CD14-positive monocyte (primary cell): ENCODE measurements around the gene SUSD4. TPM values are rescaled to one million over a fixed set of nuclear protein-coding genes. Genes with fewer than 3 reads are reported as not detected.

Experiments used
- DNase-seq, 3 donors: peaks; one replicate each; pipeline ENCODE4 v3.0.0-alpha.2; 2011 to 2022
- H2AFZ ChIP-seq: 2 replicates; pipeline ENCODE4 v1.6.0; 2012; ENCODE audit warnings: mild to moderate bottlenecking, low read depth, low read length, inconsistent platforms; ENCODE audit not compliant: insufficient read depth, poor library complexity, severe bottlenecking
- H3K27ac ChIP-seq, 2 donors: 1 replicate in 1 of 2; 2 replicates in 1 of 2; pipeline ENCODE4 v1.5.1; 2012 to 2013; ENCODE audit warnings: low read length in 2 of 2, control low read depth in 1 of 2, inconsistent platforms in 1 of 2, low read depth in 1 of 2, mild to moderate bottlenecking in 1 of 2
- H3K27me3 ChIP-seq, 2 donors: one replicate each; pipeline versions ENCODE4 v1.6.0 to v1.6.1; 2011 to 2013; ENCODE audit warnings: low read length in 2 of 2; ENCODE audit not compliant: control insufficient read depth in 2 of 2, insufficient read depth in 2 of 2
- H3K36me3 ChIP-seq, 2 donors: replicated peaks in 1 of 2; 1 replicate in 1 of 2; 2 replicates in 1 of 2; pipeline versions ENCODE4 v1.5.1 to v1.6.1; 2012 to 2013; ENCODE audit warnings: low read length in 2 of 2, control low read depth in 1 of 2, inconsistent platforms in 1 of 2, mild to moderate bottlenecking in 1 of 2; ENCODE audit not compliant: insufficient read depth in 2 of 2, control insufficient read depth in 1 of 2
- H3K4me1 ChIP-seq, 2 donors: 1 replicate in 1 of 2; 2 replicates in 1 of 2; pipeline versions ENCODE4 v1.5.1 to v1.6.1; 2012 to 2013; ENCODE audit warnings: low read length in 2 of 2, control low read depth in 1 of 2, inconsistent platforms in 1 of 2, mild to moderate bottlenecking in 1 of 2, moderate library complexity in 1 of 2; ENCODE audit not compliant: insufficient read depth in 2 of 2, control insufficient read depth in 1 of 2
- H3K4me2 ChIP-seq: replicated peaks from 2 replicates; pipeline ENCODE3; 2012; ENCODE audit warnings: low read length, moderate library complexity, mild to moderate bottlenecking; ENCODE audit not compliant: poor library complexity, severe bottlenecking; ENCODE audit errors: extremely low read depth
- H3K4me3 ChIP-seq, 3 experiments: fragments of 200-600 bp in 1 of 3; sonication (generic) in 1 of 3; replicated peaks in 1 of 3; 1 replicate in 2 of 3; 2 replicates in 1 of 3; pipeline ENCODE4 v1.5.1; 2011 to 2013; ENCODE audit warnings: low read length in 3 of 3, mild to moderate bottlenecking in 3 of 3, control low read depth in 2 of 3, low read depth in 2 of 3, inconsistent platforms in 1 of 3, moderate library complexity in 1 of 3
- H3K79me2 ChIP-seq: 2 replicates; pipeline ENCODE4 v1.6.0; 2012; ENCODE audit warnings: mild to moderate bottlenecking, control low read depth, inconsistent platforms, low read length, moderate library complexity; ENCODE audit not compliant: insufficient read depth
- H3K9ac ChIP-seq: 2 replicates; pipeline ENCODE4 v1.6.0; 2017; ENCODE audit warnings: low read length, mild to moderate bottlenecking; ENCODE audit not compliant: insufficient read depth, poor library complexity, severe bottlenecking
- H3K9me3 ChIP-seq, 2 donors: replicated peaks in 1 of 2; 1 replicate in 1 of 2; 2 replicates in 1 of 2; pipeline versions ENCODE4 v1.5.1 to v1.6.1; 2012 to 2013; ENCODE audit warnings: low read length in 2 of 2, control low read depth in 1 of 2; ENCODE audit not compliant: control insufficient read depth in 1 of 2, insufficient read depth in 1 of 2
- H4K20me1 ChIP-seq: 2 replicates; pipeline ENCODE4 v1.6.0; 2012; ENCODE audit warnings: mild to moderate bottlenecking, low read length, control low read depth, moderate library complexity; ENCODE audit not compliant: insufficient read depth
- H3K27ac Mint-ChIP-seq, 7 donors: one replicate each; pipeline ENCODE4 v1.8.0; 2020; ENCODE audit warnings: mild to moderate bottlenecking in 7 of 7, mixed read lengths in 7 of 7, moderate library complexity in 6 of 7, inconsistent platforms in 2 of 7
- H3K27me3 Mint-ChIP-seq, 3 donors: one replicate each; pipeline ENCODE4 v1.8.0; 2021 to 2022; ENCODE audit warnings: low read depth in 3 of 3, mild to moderate bottlenecking in 3 of 3, mixed read lengths in 3 of 3, moderate library complexity in 3 of 3, inconsistent platforms in 1 of 3
- H3K36me3 Mint-ChIP-seq, 2 donors: one replicate each; pipeline ENCODE4 v1.8.0; 2020; ENCODE audit warnings: mixed read lengths in 2 of 2, inconsistent platforms in 1 of 2, mild to moderate bottlenecking in 1 of 2
- H3K4me1 Mint-ChIP-seq: one replicate; pipeline ENCODE4 v1.8.0; 2020; ENCODE audit warnings: mild to moderate bottlenecking, mixed read lengths
- H3K4me3 Mint-ChIP-seq, 2 donors: one replicate each; pipeline ENCODE4 v1.8.0; 2020; ENCODE audit warnings: mild to moderate bottlenecking in 2 of 2, mixed read lengths in 2 of 2, moderate library complexity in 1 of 2
- H3K9me3 Mint-ChIP-seq, 7 donors: one replicate each; pipeline ENCODE4 v1.8.0; 2020 to 2022; ENCODE audit warnings: mixed read lengths in 7 of 7, mild to moderate bottlenecking in 6 of 7, moderate library complexity in 6 of 7, inconsistent platforms in 2 of 7
- WGBS: methylation state at CpG from one replicate; pipeline ENCODE4 v1.1.5; 2013; ENCODE audit warnings: missing lambda C conversion rate; ENCODE audit not compliant: insufficient coverage; 5-methylcytosine and 5-hydroxymethylcytosine counted together
- intact Hi-C, 2 donors: fragments of 100-400 bp; cut with micrococcal nuclease; formaldehyde crosslinking; loops; one replicate each; pipeline versions ENCODE4 v1.15.0 to v1.15.1; 2023
- polyA plus RNA-seq, 3 donors: library from polyadenylated mRNA; depleted of rRNA in 1 of 3; unstranded in 2 of 3; stranded (reverse) in 1 of 3; fragments of 300-500 nt in 2 of 3; fragments of >200 nt in 1 of 3; fragmentation: Illumina TruSeq in 2 of 3; gene quantifications; 1 replicate in 2 of 3; 2 replicates in 1 of 3; pipeline ENCODE4 v1.2.3, GENCODE V29; 2012 to 2021
- TF ChIP-seq, protein P1 (sequence below): fragments of 200-600 bp; IDR thresholded peaks from one replicate; pipeline ENCODE4 v1.8.0; 2022; ENCODE audit warnings: antibody characterized with exemption, mild to moderate bottlenecking

The SUSD4 gene
- polyA plus RNA-seq, 3 donors: 0.34 to 0.92 (median 0.50) TPM

GRCh38 chr1:223208164-223209076 lies 155.6 kb downstream of the SUSD4 start:
- H3K36me3 ChIP-seq: no peaks in the 10 kb centered on the region
- peaks cover 0 to 2% (median 0%) of the 10 kb centered on the region in 7 donors for H3K9me3 Mint-ChIP-seq
- H3K27ac Mint-ChIP-seq: no peak overlapping the region
- H3K4me3 ChIP-seq: no peak overlapping the region
- peaks cover 4% of the 10 kb centered on the region for H3K4me1 Mint-ChIP-seq
- no peaks in the 10 kb centered on the region for H3K36me3 Mint-ChIP-seq
- TF ChIP-seq, protein P1, sequence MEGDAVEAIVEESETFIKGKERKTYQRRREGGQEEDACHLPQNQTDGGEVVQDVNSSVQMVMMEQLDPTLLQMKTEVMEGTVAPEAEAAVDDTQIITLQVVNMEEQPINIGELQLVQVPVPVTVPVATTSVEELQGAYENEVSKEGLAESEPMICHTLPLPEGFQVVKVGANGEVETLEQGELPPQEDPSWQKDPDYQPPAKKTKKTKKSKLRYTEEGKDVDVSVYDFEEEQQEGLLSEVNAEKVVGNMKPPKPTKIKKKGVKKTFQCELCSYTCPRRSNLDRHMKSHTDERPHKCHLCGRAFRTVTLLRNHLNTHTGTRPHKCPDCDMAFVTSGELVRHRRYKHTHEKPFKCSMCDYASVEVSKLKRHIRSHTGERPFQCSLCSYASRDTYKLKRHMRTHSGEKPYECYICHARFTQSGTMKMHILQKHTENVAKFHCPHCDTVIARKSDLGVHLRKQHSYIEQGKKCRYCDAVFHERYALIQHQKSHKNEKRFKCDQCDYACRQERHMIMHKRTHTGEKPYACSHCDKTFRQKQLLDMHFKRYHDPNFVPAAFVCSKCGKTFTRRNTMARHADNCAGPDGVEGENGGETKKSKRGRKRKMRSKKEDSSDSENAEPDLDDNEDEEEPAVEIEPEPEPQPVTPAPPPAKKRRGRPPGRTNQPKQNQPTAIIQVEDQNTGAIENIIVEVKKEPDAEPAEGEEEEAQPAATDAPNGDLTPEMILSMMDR: no peak
- H3K4me3 Mint-ChIP-seq: no peak overlapping the region
- H3K27ac ChIP-seq: no peak overlapping the region
- H3K9me3 ChIP-seq: no peaks in the 10 kb centered on the region
- no peak overlapping the region for H3K9ac ChIP-seq
- no peak for DNase-seq
- no peak overlapping the region for H2AFZ ChIP-seq
- 88% methylated on average over 7 of the region's 13 CpGs for WGBS
- H4K20me1 ChIP-seq: no peaks in the 10 kb centered on the region
- H3K27me3 ChIP-seq: no peaks in the 10 kb centered on the region
- no peak overlapping the region for H3K4me2 ChIP-seq
- H3K4me1 ChIP-seq: no peaks in the 10 kb centered on the region
- intact Hi-C loops: no loop called here
- no peaks in the 10 kb centered on the region for H3K79me2 ChIP-seq
- H3K27me3 Mint-ChIP-seq: peaks cover 0 to 2% (median 0%) of the 10 kb centered on the region in 3 donors

DNA sequence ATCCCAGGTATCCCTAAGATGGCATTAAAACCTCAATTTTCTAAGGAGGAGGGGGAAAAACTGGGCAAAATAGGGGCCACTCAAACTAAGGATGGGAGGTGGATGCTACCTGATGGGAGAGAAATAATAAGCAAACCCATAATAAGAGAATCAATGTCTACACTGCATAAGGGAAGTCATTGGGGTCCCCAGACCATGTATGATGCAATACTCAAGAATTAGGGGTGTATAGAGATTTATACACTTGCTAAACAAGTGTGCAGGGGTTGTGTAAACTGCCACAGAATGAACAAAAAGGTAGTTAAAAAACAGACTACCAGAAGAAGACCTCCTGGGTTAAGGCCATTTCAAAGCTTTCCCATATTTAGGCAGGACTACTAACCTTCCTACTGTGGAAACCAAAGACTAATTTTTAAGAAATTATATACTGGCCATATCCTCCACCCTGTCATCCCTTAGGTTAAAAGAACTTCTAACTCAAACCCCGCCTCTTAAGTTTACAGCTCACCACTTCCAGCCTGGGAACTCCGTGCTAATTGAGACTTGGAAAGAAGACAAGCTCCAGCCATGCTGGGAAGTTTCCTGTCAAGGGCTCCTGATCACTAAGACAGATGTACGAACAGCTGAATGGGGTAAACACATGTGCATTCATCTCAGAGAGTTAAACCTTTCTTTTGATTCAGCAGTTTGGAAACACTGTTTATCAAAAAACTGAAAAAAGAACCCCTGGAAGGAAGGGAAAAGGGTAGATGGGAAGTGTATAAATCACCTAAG lies 156.5 kb downstream of the SUSD4 start:
- TF ChIP-seq, protein P1: no peak
- 100% methylated on average over 1 of the region's 3 CpGs for WGBS
- intact Hi-C loops: no loop called here

More for the DNA sequence above, 156.5 kb downstream of the SUSD4 start:
- Histone ChIP-seq H3K4me1 (no peaks in the 10 kb centered on the region), H2AFZ (no peak overlapping the region), H3K4me2 (no peak overlapping the region), H3K9me3 (no peaks in the 10 kb centered on the region), H3K36me3 (no peaks in the 10 kb centered on the region), H3K79me2 (no peaks in the 10 kb centered on the region), H3K27ac (no peak overlapping the region), H4K20me1 (no peaks in the 10 kb centered on the region), H3K4me3 (no peak overlapping the region), H3K27me3 (no peaks in the 10 kb centered on the region), H3K9ac (no peak overlapping the region)
- Mint-ChIP-seq H3K4me3 (no peak overlapping the region), H3K9me3 (peaks cover 0 to 2% (median 0%) of the 10 kb centered on the region in 7 donors), H3K27me3 (peaks cover 0 to 2% (median 0%) of the 10 kb centered on the region in 3 donors), H3K4me1 (peaks cover 4% of the 10 kb centered on the region), H3K27ac (no peak overlapping the region), H3K36me3 (no peaks in the 10 kb centered on the region)
- DNase-seq: no peak
